HepG2 (cell line): Measurements from ENCODE around the gene STX8.

ENCODE experiments used
- ZNF207 ChIP-seq: fragments of 450-650 bp; IDR thresholded peaks from 2 replicates; pipeline ENCODE4 v1.6.1; 2016; ENCODE audit warnings: antibody characterized with exemption, borderline replicate concordance
- TF ChIP-seq, protein P1 (sequence below), 2 experiments: IDR thresholded peaks; 2 replicates each; pipeline ENCODE4 v1.6.1; 2011 to 2012; ENCODE audit warnings: low read length in 2 of 2, borderline replicate concordance in 1 of 2, low read depth in 1 of 2, mild to moderate bottlenecking in 1 of 2, moderate library complexity in 1 of 2

DNA sequence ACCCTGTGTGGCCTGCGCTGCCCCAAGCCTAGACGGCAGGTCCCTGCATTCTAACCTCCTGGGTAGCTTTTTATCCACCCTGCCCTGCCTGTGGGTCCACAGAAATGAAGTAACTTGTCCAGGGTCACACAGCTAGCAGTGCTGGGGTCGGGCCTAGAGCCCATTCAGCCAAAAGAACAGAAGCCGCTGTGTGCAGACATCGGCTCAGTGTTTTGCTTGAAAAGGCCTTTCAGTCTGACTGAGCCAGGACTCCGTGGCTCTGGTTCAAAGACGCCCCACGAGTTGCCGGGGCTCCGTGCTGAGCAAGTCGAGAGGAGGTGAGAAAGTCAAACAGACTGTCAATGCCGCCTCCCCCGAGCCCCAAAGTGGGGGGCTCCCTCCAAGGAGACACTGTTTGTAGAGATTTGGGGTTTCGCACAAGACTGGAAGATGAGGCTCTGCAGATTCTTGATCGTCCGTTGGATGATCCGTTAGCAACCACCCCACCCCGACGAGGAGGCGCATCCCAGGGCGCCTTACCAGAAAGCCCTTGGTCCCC, 328.1 kb downstream of the STX8 start:
- TF ChIP-seq ZNF207: no peak
- TF ChIP-seq, protein P1, sequence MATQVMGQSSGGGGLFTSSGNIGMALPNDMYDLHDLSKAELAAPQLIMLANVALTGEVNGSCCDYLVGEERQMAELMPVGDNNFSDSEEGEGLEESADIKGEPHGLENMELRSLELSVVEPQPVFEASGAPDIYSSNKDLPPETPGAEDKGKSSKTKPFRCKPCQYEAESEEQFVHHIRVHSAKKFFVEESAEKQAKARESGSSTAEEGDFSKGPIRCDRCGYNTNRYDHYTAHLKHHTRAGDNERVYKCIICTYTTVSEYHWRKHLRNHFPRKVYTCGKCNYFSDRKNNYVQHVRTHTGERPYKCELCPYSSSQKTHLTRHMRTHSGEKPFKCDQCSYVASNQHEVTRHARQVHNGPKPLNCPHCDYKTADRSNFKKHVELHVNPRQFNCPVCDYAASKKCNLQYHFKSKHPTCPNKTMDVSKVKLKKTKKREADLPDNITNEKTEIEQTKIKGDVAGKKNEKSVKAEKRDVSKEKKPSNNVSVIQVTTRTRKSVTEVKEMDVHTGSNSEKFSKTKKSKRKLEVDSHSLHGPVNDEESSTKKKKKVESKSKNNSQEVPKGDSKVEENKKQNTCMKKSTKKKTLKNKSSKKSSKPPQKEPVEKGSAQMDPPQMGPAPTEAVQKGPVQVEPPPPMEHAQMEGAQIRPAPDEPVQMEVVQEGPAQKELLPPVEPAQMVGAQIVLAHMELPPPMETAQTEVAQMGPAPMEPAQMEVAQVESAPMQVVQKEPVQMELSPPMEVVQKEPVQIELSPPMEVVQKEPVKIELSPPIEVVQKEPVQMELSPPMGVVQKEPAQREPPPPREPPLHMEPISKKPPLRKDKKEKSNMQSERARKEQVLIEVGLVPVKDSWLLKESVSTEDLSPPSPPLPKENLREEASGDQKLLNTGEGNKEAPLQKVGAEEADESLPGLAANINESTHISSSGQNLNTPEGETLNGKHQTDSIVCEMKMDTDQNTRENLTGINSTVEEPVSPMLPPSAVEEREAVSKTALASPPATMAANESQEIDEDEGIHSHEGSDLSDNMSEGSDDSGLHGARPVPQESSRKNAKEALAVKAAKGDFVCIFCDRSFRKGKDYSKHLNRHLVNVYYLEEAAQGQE (IDR thresholded peaks at IDR 0.05; ENCODE audit: borderline replicate concordance in 1 of 2, low read depth in 1 of 2, low read length in 2 of 2): no peak
